ENCODE data around the gene LTBP2.

Gene LTBP2

DNA sequence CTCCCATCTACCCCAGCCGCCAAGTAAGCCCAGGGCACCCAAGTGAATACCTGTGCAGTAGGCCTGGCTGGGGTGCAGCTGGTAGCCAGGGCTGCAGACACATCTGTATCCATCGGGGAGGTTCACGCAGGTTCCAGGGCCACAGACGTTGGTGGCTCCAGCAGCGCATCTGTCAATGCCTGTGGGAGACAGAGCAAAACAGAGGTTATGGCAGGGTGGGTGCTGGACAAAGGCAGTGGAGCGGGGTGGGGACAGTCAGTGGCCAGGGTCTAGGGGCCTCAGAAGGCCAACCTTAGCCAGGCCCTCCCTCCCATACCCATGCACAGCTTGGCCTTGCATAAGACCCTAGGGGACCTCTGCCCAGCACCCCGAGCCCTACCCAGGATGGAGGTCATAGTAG, 89.3 kb downstream of the LTBP2 start:
- DNase-seq: no peak

DNA sequence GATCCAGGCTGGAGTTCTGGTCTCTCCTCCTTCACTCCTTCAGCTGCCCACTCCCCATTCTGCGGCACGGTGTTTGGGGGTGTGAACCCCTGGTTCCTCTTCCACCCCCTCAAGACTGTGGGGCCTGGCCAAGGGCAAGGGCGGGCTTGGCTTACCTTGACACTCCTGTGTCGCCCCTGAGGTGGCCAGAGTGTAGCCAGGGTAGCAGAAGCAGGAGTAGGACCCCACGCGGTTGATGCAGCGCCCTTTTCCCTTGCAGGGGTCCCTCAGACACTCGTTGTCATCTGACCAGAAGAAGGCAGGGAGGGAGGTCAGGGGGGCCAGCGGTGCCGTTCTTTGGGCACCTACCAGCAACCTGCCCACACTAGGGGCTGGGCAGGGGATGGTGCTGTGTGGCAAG, 90.3 kb downstream of the LTBP2 start:
- no peak for DNase-seq

DNA sequence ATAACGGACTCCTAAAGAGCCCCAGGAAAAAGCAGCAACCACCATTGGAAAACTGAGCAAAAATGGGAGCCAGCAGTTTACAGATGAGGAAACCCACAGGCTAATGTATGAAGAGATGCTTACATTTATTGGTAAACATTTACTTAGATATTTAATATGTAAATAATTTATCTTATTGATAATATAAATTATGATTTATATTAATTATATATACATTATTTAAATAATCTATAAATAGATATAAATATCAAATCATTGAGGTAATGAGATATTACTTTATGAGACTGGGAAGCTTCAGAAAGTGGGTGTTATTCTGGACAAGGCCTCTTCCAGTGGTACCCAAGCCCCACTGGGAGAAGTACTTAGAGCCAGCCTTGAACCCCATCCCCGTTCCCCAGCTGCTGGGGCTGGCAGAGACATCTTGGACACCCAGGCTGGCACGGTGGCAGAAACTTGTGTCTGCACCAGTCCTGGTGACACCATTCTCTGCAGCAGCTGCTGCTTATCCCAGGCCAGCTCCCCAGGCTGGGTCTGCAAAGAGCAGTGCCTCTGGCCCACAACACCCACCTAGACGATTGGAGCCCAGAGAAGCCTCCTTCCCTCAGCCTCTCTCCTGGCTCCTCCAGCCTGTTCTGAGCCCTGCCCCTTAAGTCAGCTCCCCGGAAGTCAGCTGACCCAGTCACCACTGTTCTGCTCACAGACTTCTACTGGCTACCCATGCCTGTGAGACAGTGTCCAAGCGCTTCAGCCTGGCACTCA, 92.5 kb downstream of the LTBP2 start:
- DNase-seq: no peak

GRCh38 chr14:74518221-74518620, 93.8 kb downstream of the LTBP2 start:
- no peak for DNase-seq

DNA sequence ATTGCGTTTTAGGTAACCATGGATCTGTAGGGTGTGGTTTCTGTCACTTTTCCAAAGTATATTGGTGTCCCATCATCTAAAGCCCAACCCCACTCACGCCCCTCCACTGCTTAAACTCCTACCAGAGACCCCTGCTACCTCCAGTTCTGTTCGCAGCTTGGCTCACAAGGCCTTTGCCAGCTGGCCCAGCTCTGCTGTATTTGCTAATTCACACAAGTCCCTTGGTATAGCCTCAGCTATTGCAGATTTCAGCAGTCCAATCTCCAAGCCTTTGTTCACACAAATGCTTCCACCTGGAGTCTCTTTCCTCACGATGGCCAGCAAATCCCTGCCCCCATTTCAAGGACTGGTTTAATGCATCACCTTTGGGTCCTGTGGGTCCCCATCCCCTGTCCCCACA, 94.3 kb downstream of the LTBP2 start:
- no peak for DNase-seq

GRCh38 chr14:74516451-74517160, 95.4 kb downstream of the LTBP2 start:
- no peak for DNase-seq

DNA sequence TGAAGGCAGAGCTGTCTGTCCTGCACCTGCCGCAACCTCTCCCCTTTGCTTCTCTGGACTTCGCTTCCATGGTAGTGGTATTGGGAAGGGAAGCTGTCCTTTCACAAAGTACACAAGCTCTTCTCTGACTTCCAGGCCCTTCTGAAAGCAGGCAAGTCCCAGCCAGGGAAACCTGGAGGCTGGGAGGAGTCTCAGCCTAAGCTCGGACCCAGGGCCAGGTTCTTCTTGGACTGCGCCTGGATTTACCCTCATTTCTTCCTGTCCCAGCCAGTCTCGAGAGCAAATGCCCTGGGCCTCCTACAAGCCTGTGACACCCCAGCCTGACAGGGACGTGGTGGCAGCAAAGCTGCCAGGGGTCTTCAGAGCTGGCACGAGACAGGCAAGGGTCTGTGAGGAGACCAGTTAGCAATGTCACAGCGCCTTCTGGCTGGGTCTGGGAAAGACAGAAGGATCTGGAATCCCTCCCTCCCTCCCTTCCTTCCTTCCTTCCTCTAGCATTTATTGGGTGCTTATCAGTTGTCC, 96.1 kb downstream of the LTBP2 start:
- DNase-seq: no peak

- DNase-seq: peak in 1 of 2 experiments; percentile 12
These were observed 97.5 kb downstream of the LTBP2 start for GRCh38 chr14:74514471-74514941.

- DNase-seq: no peak
These were observed 99.8 kb downstream of the LTBP2 start for GRCh38 chr14:74511966-74512830.

DNA sequence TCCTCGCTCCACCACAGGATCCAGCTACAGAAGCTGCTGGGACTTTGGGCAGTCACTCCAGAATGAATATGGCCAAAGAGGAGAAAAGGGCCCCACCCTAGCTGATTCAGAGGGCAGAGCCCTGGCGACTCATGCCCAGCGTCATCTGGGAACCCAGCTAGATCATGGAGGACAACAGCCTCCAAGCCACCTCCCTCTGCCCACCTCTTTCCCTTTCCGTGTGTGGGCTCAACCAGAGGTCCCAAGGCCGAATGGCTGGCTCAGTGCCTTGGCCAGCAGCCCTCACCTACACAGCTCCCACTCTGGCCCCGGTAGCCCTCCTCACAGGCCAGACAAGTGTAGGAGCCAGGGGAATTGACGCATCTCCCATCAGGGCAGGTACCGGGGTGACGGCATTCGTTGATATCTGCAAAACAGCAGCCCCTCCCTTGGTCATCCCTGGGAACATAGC, 101.1 kb downstream of the LTBP2 start:
- no peak for DNase-seq

DNA sequence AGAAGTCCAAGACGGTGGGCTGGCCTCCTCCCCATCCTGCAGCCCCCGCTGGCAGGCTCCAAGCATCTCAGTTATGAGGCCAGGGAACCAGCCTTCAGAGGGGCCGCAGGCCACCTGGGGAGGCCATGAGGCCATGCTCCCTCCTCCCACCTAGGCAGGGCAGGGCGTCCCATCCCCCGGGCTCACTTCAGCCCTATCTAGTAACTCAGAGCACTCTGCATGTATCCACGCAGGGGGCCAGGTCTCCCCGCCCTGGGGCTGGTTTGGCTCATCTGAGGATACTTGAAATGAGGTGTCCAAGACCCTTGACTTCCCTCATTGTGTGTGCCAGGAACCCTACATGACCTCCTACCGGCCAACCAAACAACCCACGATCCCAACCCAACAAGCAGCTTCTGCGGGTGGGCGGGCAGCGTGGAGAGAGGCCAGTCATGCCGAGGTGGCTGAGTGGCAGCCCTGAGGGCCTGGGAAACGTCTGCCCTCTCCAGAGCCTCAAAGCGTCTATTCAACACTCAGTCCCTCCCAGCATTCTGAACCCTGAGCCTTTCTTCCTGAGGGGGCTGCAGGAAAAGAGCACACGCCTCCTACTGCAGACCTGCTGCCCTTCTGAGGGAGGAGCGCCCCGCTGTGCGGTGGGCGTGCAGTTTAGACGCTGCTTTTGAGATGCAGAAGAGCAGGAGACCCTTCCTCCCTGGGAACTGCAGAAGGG, 101.7 kb downstream of the LTBP2 start:
- no peak for DNase-seq

DNA sequence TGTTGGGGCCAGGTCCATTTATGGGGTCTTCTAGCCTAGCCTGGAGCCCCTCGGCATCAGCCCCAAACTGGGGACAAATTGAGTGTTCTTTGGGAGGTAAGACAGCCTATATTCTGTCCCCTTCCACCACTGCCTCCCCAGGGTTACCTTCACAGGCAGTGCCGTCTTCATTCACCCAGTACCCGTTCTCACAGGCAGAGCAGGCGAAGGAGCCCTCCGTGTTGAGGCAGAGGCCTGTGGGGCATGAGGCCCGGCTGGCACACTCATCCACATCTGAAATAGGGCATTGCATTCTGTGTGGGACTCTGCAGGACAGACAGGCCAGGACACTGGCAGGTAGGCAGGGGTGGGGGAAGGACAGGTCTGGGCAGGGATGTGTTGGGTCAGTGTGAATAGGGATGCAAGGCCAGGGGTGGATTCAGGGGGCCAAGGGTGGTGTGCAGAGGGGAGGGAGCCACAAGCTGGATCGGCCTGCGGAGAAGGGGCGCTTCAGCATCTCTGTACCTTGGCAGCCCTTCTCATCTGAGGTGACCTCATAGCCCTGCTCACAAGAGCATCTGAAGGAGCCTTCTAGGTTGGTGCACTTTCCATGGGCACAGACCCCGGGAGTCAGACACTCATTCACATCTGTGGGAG, 102.3 kb downstream of the LTBP2 start:
- no peak for DNase-seq

DNA sequence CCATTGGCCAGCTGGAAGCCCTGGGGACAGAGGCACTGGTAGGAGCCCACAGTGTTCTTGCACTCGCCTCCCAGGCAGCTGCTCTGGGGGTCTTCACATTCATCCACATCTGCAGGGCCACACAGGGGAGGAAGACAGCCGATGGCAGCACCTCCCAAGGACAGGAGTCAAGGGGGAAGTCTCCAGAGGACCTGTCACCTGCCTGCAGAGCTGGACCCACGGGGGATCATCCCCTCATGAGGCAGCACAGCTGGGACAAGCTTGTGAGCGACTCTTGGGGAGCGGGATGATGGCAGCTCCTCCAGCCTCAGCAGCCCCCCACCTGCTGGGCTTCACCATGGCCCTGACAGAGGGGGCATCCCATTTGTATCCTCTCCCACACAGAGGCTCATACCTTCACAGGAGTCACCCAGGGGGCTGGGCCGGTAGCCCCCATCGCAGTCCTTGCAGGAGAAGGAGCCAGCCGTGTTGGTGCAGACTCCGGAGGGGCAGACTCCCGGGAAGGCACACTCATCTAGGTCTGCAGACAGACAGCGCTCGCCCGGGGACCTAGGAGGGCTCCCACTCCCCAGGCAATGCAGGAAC, 103.1 kb downstream of the LTBP2 start:
- DNase-seq: no peak

- no peak for DNase-seq
These were observed 103.7 kb downstream of the LTBP2 start for GRCh38 chr14:74508292-74508731.

DNA sequence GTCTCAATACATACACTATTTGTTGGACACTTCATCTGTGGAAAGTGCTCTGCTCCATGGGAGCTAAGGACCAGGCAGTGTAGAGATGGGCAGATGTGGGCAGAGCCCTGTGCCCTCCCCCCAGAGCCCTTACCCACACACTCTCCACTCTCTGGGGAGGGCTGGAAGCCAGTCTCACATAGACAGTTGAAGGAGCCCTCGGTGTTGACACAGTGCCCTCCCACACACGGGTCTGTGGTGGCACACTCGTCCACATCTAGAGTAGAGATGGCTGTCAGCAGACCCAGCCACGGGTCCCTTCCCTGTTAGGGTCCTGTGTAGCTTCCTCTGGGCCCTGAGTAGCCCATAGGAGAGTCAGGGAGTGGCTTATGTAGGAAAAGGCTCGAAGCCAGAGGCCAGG, 104.2 kb downstream of the LTBP2 start:
- no peak for DNase-seq

- DNase-seq: no peak
These were observed 105.0 kb downstream of the LTBP2 start for GRCh38 chr14:74507085-74507484.

- DNase-seq: no peak
These were observed 105.6 kb downstream of the LTBP2 start for GRCh38 chr14:74506411-74506851.

DNA sequence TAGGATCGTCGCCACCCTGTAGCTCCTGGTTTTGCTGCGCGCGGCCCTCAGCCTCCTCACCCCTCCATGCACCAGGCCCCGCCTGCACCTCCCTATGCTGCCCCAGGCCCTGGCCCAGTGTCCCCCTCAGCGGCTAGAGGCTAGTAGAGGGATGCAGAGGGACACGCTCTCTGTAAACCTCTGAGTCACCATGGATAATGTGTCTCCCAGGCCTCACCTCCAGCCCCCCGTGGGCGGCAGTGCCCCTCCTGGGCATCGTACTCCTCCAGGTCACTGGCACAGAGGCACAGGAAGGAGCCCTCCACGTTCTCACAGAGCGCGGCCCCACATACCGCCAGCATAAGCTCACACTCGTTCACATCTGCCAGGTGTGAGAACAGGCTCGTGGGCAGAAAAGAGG, 106.2 kb downstream of the LTBP2 start:
- DNase-seq: no peak

DNA sequence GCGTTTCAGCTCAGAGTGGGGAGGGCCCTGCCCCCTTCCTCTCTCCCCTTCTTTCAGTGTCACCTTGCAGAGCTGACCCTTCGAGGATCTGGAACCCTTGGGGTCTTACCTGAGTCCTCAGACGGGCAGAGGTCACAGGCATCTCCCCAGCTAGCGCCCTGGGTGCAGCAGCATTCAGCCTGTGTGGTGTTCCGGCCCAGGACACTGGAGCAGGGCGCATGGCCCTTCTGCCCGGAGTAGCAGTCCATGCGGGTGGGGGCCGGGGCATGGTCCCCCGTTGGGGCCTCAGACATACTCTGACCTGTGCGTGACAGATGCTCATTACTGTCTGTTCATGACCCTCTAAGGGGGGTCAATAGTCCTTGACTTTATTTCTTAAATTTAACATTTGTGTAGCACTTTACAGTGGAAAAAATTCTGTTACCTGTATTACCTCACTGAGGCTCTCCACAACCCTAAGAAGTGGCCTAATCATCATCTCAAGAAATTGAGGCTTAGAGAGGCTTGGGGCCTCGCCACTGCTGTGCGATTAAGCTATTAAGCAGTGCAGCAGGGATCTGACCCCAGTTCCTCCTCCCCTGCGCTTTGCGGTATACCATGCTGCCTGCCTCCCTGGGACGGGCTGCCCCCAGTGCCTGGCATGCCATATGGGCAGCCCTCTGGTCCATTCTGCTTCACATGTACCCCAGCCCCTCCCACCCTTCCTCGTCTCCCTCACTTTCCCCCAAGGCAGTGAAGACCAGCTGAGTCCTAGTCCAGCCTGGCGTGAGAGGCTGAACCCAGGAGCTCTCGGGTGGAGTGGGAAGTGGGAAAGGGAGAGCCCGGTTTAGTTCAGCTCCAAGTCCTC, 106.9 kb downstream of the LTBP2 start:
- no peak for DNase-seq

GRCh38 chr14:74504412-74504811, 107.6 kb downstream of the LTBP2 start:
- DNase-seq: no peak

Measured in NCI-H187 (cell line).